ENCODE data around the gene RAB3GAP1. TPM values are rescaled to one million over a fixed set of nuclear protein-coding genes. Genes with fewer than 3 reads are reported as not detected.

Gene RAB3GAP1
- polyA plus RNA-seq, 1 donor, result 42.1 TPM

GRCh38 chr2:135198481-135198880 lies 146.4 kb downstream of the RAB3GAP1 start:
- WGBS (ENCODE audit: insufficient coverage, low lambda C conversion rate), result no CpG with 5 or more reads among the region's 3 CpGs
- no peak for DNase-seq
- Histone ChIP-seq H3K9me3 (ENCODE audit: control insufficient read depth, low read depth, low read length) (no peaks in the 10 kb centered on the region), H3K4me1 (ENCODE audit: control insufficient read depth, insufficient read depth, low read length) (no peaks in the 10 kb centered on the region), H3K36me3 (ENCODE audit: control insufficient read depth, insufficient read depth, low read length) (no peaks in the 10 kb centered on the region), H3K4me3 (ENCODE audit: low read length) (no peak overlapping the region), H3K27me3 (ENCODE audit: control insufficient read depth, insufficient read depth, low read length) (no peaks in the 10 kb centered on the region), H3K27ac (ENCODE audit: low read length) (no peak overlapping the region)

- H3K27ac ChIP-seq (ENCODE audit: low read length), result no peak overlapping the region
Measured at GRCh38 chr2:135202751-135203150, 150.7 kb downstream of the RAB3GAP1 start.

GRCh38 chr2:135203944-135204343 lies 151.9 kb downstream of the RAB3GAP1 start:
- 100% methylated on average over 2 of the region's 3 CpGs for WGBS (ENCODE audit: insufficient coverage, low lambda C conversion rate)
- no peak for DNase-seq
- H3K27me3 ChIP-seq (ENCODE audit: control insufficient read depth, insufficient read depth, low read length), result no peaks in the 10 kb centered on the region
- H3K36me3 ChIP-seq (ENCODE audit: control insufficient read depth, insufficient read depth, low read length), result no peaks in the 10 kb centered on the region
- no peak overlapping the region for H3K4me3 ChIP-seq (ENCODE audit: low read length)
- no peak overlapping the region for H3K27ac ChIP-seq (ENCODE audit: low read length)
- H3K4me1 ChIP-seq (ENCODE audit: control insufficient read depth, insufficient read depth, low read length), result no peaks in the 10 kb centered on the region
- no peaks in the 10 kb centered on the region for H3K9me3 ChIP-seq (ENCODE audit: control insufficient read depth, low read depth, low read length)

More at GRCh38 chr2:135202751-135203150, 150.7 kb downstream of the RAB3GAP1 start:
- Histone ChIP-seq H3K4me3 (ENCODE audit: low read length) (no peak overlapping the region), H3K4me1 (ENCODE audit: control insufficient read depth, insufficient read depth, low read length) (no peaks in the 10 kb centered on the region), H3K27me3 (ENCODE audit: control insufficient read depth, insufficient read depth, low read length) (no peaks in the 10 kb centered on the region), H3K9me3 (ENCODE audit: control insufficient read depth, low read depth, low read length) (no peaks in the 10 kb centered on the region), H3K36me3 (ENCODE audit: control insufficient read depth, insufficient read depth, low read length) (no peaks in the 10 kb centered on the region)
- DNase-seq, result peak in 1 of 2 donors; percentile 3

- Histone ChIP-seq H3K9me3 (ENCODE audit: control insufficient read depth, low read depth, low read length) (no peaks in the 10 kb centered on the region), H3K4me3 (ENCODE audit: low read length) (no peak overlapping the region), H3K4me1 (ENCODE audit: control insufficient read depth, insufficient read depth, low read length) (no peaks in the 10 kb centered on the region), H3K27ac (ENCODE audit: low read length) (no peak overlapping the region), H3K36me3 (ENCODE audit: control insufficient read depth, insufficient read depth, low read length) (no peaks in the 10 kb centered on the region), H3K27me3 (ENCODE audit: control insufficient read depth, insufficient read depth, low read length) (no peaks in the 10 kb centered on the region)
- 90% methylated on average over 1 of the region's 2 CpGs for WGBS (ENCODE audit: insufficient coverage, low lambda C conversion rate)
- no peak for DNase-seq
Measured at GRCh38 chr2:135208016-135208415, 155.9 kb downstream of the RAB3GAP1 start.

- no peaks in the 10 kb centered on the region for H3K4me1 ChIP-seq (ENCODE audit: control insufficient read depth, insufficient read depth, low read length)
- no peak overlapping the region for H3K4me3 ChIP-seq (ENCODE audit: low read length)
- H3K36me3 ChIP-seq (ENCODE audit: control insufficient read depth, insufficient read depth, low read length), result no peaks in the 10 kb centered on the region
- no peaks in the 10 kb centered on the region for H3K9me3 ChIP-seq (ENCODE audit: control insufficient read depth, low read depth, low read length)
- no peak for DNase-seq
- no peaks in the 10 kb centered on the region for H3K27me3 ChIP-seq (ENCODE audit: control insufficient read depth, insufficient read depth, low read length)
- WGBS (ENCODE audit: insufficient coverage, low lambda C conversion rate), result no CpG with 5 or more reads among the region's 2 CpGs
- H3K27ac ChIP-seq (ENCODE audit: low read length), result no peak overlapping the region
Measured at GRCh38 chr2:135212757-135213156, 160.7 kb downstream of the RAB3GAP1 start.

- Histone ChIP-seq H3K4me3 (ENCODE audit: low read length) (no peak overlapping the region), H3K36me3 (ENCODE audit: control insufficient read depth, insufficient read depth, low read length) (no peaks in the 10 kb centered on the region), H3K27me3 (ENCODE audit: control insufficient read depth, insufficient read depth, low read length) (no peaks in the 10 kb centered on the region), H3K27ac (ENCODE audit: low read length) (no peak overlapping the region), H3K9me3 (ENCODE audit: control insufficient read depth, low read depth, low read length) (no peaks in the 10 kb centered on the region), H3K4me1 (ENCODE audit: control insufficient read depth, insufficient read depth, low read length) (no peaks in the 10 kb centered on the region)
- DNase-seq, result no peak
- no CpG with 5 or more reads among the region's 2 CpGs for WGBS (ENCODE audit: insufficient coverage, low lambda C conversion rate)
Measured at GRCh38 chr2:135218426-135218825, 166.3 kb downstream of the RAB3GAP1 start.

- DNase-seq, result no peak
- Histone ChIP-seq H3K9me3 (ENCODE audit: control insufficient read depth, low read depth, low read length) (no peaks in the 10 kb centered on the region), H3K4me3 (ENCODE audit: low read length) (no peak overlapping the region), H3K4me1 (ENCODE audit: control insufficient read depth, insufficient read depth, low read length) (no peaks in the 10 kb centered on the region), H3K27ac (ENCODE audit: low read length) (no peak overlapping the region), H3K27me3 (ENCODE audit: control insufficient read depth, insufficient read depth, low read length) (no peaks in the 10 kb centered on the region), H3K36me3 (ENCODE audit: control insufficient read depth, insufficient read depth, low read length) (no peaks in the 10 kb centered on the region)
- WGBS (ENCODE audit: insufficient coverage, low lambda C conversion rate), result no CpG with 5 or more reads among the region's 1 CpG
Measured at GRCh38 chr2:135219226-135219625, 167.1 kb downstream of the RAB3GAP1 start.

Other genes starting within 250 kb of the RAB3GAP1 start
- gene ACMSD, start 213.7 kb upstream of the RAB3GAP1 start, polyA plus RNA-seq, result 0.34 TPM
- 46.9 TPM for gene CCNT2, start 133.5 kb upstream of the RAB3GAP1 start, polyA plus RNA-seq
- gene MAP3K19, start 4.8 kb upstream of the RAB3GAP1 start, polyA plus RNA-seq, result 0.01 TPM

Data from large intestine (tissue), 3 donors.